Activated gamma-delta T cell treated with Interleukin-2 at 50 U/mL for 16 hours (primary cell): ENCODE results near the gene GRWD1.
A peak's percentile ranks its signal among the peaks of the same experiment; 100 is the strongest.

Experiments
- DNase-seq: peaks from one replicate; pipeline ENCODE4 v3.0.0-alpha.2; 2020

GRWD1 gene

GRCh38 chr19:48499316-48500090 is 53.7 kb downstream of the GRWD1 start:
- no peak for DNase-seq

DNA sequence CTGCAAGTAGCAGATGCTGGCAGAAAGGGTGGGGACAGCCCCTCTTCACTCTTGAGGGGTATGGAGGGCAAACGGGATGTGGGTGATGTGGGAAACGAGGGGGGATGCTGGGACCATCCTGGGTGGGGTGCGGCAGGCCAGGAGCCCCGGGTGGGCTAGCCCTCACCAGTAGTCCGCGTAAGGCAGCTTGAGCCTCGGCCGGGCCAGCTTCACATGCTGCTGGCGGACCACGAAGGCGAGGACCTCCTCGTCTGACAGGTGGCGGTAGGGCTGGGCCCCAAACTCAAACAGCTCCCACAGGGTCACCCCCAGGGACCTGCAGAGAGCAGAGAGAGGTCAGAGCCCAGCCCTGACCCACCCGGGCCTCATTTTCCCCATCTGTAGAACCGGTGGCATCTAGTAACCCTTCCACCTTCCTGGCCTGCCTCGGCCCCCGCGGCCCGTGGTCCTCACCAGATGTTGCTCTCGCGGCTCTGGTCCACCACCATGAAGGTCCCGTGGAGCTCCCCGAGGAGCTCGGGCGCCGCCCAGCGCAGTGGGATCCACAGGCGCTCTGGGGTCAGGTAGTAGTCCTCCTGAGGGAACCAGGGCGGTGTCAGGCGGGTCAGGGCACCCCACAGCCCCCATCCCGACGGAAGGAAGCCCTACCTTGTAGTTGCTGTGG is 55.2 kb downstream of the GRWD1 start:
- no peak for DNase-seq

GRCh38 chr19:48501494-48502349 is 55.9 kb downstream of the GRWD1 start:
- DNase-seq = peak; percentile 28

DNA sequence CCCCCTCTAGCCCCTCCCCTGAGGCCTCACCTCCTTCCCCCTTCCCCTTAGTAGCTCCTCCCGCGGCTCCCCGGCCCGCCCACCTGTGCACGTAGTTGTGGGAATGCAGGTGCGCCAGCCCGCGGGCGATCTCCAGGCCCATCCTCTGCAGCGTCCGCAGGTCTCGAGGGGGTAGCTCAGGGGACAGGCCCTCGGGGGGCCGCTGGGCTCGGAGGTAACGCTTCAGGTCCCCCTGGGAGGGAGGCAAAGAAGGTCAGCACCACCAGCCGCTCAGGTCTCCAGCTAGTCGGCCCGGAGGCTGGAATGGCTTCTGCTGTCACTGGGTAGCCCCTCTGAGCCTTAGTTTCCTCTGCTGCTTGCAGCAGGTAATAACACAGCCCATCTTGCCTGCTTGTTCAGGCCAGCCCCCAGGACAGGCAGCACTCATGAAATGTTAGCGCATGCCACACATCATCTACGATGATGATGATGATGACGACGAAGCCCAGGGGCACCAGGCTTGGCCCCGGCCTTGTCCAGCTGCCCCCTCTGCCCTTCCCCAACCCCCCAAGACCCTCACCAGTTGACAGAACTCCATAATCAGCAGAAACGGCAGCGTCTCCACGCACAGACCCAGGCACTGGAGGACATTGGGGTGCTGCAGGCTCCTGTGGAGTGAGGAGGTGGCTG is 56.7 kb downstream of the GRWD1 start:
- DNase-seq = peak; percentile 55

GRCh38 chr19:48506138-48506733 is 60.5 kb downstream of the GRWD1 start:
- DNase-seq = no peak
